H1 (cell line): ENCODE results near the gene CAMK2A. TPM values are rescaled to one million over a fixed set of nuclear protein-coding genes. Genes with fewer than 3 reads are reported as not detected.

ENCODE experiments used
- CTCF ChIA-PET: fragments of 300-600 bp; sonication (Branson Sonifier 250); formaldehyde crosslinking; loops from one replicate; lab custom pipeline; 2021; ENCODE audit not compliant: partially characterized antibody; lab: Charles Lee
- POLR2A ChIA-PET: fragments of 300-600 bp; sonication (Branson Sonifier 250); formaldehyde crosslinking; loops from one replicate; lab custom pipeline; 2021; ENCODE audit warnings: inconsistent platforms; ENCODE audit not compliant: partially characterized antibody; lab: Charles Lee
- DNase-seq, 2 experiments: peaks; one replicate each; pipeline versions ENCODE4 v3.0.0 to v3.0.0-alpha.2; 2010 to 2022; ENCODE audit warnings: low spot score in 2 of 2, low read depth in 1 of 2, mixed read lengths in 1 of 2
- FAIRE-seq: peaks from 2 replicates; lab custom pipeline; 2011; peaks lifted over from hg19 to GRCh38; lab: Jason Lieb, UNC
- H2AFZ ChIP-seq: 2 replicates; pipeline ENCODE4 v1.8.1; 2012; ENCODE audit warnings: low read length, inconsistent platforms
- H2AK5ac ChIP-seq: 2 replicates; pipeline ENCODE4 v1.6.1; 2013; ENCODE audit warnings: low read depth, low read length
- H2BK120ac ChIP-seq: replicated peaks from 2 replicates; pipeline ENCODE3; 2013; ENCODE audit warnings: low read depth, low read length, inconsistent platforms
- H2BK12ac ChIP-seq: 2 replicates; pipeline ENCODE4 v1.6.1; 2013; ENCODE audit warnings: low read depth, low read length
- H2BK15ac ChIP-seq: 2 replicates; pipeline ENCODE4 v1.6.1; 2013; ENCODE audit warnings: low read length
- H2BK20ac ChIP-seq: 2 replicates; pipeline ENCODE4 v1.6.1; 2013; ENCODE audit warnings: low read length
- H2BK5ac ChIP-seq: 2 replicates; pipeline ENCODE4 v1.6.1; 2013; ENCODE audit warnings: low read depth, low read length
- H3K14ac ChIP-seq: 2 replicates; pipeline ENCODE4 v1.6.1; 2013; ENCODE audit warnings: inconsistent platforms; ENCODE audit not compliant: insufficient read length
- H3K18ac ChIP-seq: 2 replicates; pipeline ENCODE4 v1.6.1; 2013; ENCODE audit warnings: low read length; ENCODE audit errors: extremely low read depth
- H3K23ac ChIP-seq: 2 replicates; pipeline ENCODE4 v1.6.1; 2013; ENCODE audit warnings: inconsistent platforms; ENCODE audit not compliant: insufficient read length
- H3K23me2 ChIP-seq: 2 replicates; pipeline ENCODE4 v1.6.1; 2013; ENCODE audit warnings: low read depth, low read length
- H3K27ac ChIP-seq: 2 replicates; pipeline ENCODE4 v1.6.1; 2011; ENCODE audit warnings: low read depth, low read length, inconsistent platforms
- H3K27me3 ChIP-seq, 4 experiments: replicated peaks in 1 of 4; 1 replicate in 1 of 4; 2 replicates in 3 of 4; pipeline versions ENCODE4 v1.6.1 to v1.8.1; 2011 to 2013; ENCODE audit warnings: low read length in 3 of 4, mild to moderate bottlenecking in 3 of 4, inconsistent platforms in 2 of 4, mixed read lengths in 2 of 4, moderate library complexity in 1 of 4; ENCODE audit not compliant: control insufficient read depth in 3 of 4, insufficient read depth in 3 of 4; ENCODE audit errors: extremely low read depth in 1 of 4
- H3K36me3 ChIP-seq, 4 experiments: 2 replicates each; pipeline versions ENCODE4 v1.6.1 to v1.8.1; 2011 to 2013; ENCODE audit warnings: mild to moderate bottlenecking in 4 of 4, low read length in 3 of 4, moderate library complexity in 2 of 4, control low read depth in 1 of 4, inconsistent platforms in 1 of 4; ENCODE audit not compliant: insufficient read depth in 4 of 4, control insufficient read depth in 2 of 4
- H3K4ac ChIP-seq: replicated peaks from 2 replicates; pipeline ENCODE3; 2013; ENCODE audit warnings: low read length, low read depth, mixed read lengths, inconsistent platforms; ENCODE audit not compliant: insufficient read length
- H3K4me1 ChIP-seq, 4 experiments: replicated peaks in 1 of 4; 1 replicate in 1 of 4; 2 replicates in 3 of 4; pipeline versions ENCODE4 v1.6.1 to v1.8.1; 2011 to 2013; ENCODE audit warnings: low read length in 3 of 4, inconsistent platforms in 2 of 4, mixed read lengths in 1 of 4; ENCODE audit not compliant: insufficient read depth in 4 of 4, control insufficient read depth in 3 of 4
- H3K4me2 ChIP-seq, 2 experiments: 2 replicates each; pipeline versions ENCODE4 v1.6.1 to v1.8.1; 2011 to 2013; ENCODE audit warnings: low read depth in 2 of 2, low read length in 2 of 2, control low read depth in 1 of 2, inconsistent platforms in 1 of 2, mild to moderate bottlenecking in 1 of 2; ENCODE audit not compliant: insufficient read depth in 1 of 2
- H3K4me3 ChIP-seq, 4 experiments: fragments of 200-600, 300-600 bp in 1 of 4; sonication (generic), shearing (Covaris generic), sonication (Bioruptor Twin) in 1 of 4; 2 replicates each; pipeline versions ENCODE4 v1.5.1 to v1.8.1; 2011 to 2016; ENCODE audit warnings: low read length in 4 of 4, low read depth in 3 of 4, control low read depth in 2 of 4, inconsistent platforms in 2 of 4, mild to moderate bottlenecking in 2 of 4, mixed read lengths in 1 of 4, moderate library complexity in 1 of 4; ENCODE audit not compliant: insufficient read depth in 2 of 4; ENCODE audit errors: extremely low read depth in 1 of 4
- H3K56ac ChIP-seq: replicated peaks from 2 replicates; pipeline ENCODE3; 2013; ENCODE audit warnings: low read depth, mild to moderate bottlenecking, mixed read lengths, low read length, inconsistent platforms; ENCODE audit not compliant: insufficient read length
- H3K79me1 ChIP-seq: 2 replicates; pipeline ENCODE4 v1.6.1; 2013; ENCODE audit warnings: low read depth, low read length, control low read depth
- H3K79me2 ChIP-seq, 2 experiments: 2 replicates each; pipeline versions ENCODE4 v1.6.1 to v1.8.1; 2012 to 2013; ENCODE audit warnings: low read length in 2 of 2, mild to moderate bottlenecking in 2 of 2, inconsistent platforms in 1 of 2; ENCODE audit not compliant: insufficient read depth in 2 of 2, control insufficient read depth in 1 of 2
- H3K9ac ChIP-seq, 4 experiments: replicated peaks in 1 of 4; 1 replicate in 1 of 4; 2 replicates in 3 of 4; pipeline versions ENCODE4 v1.6.1 to v1.8.1; 2011 to 2013; ENCODE audit warnings: low read depth in 3 of 4, low read length in 3 of 4, control low read depth in 2 of 4, mild to moderate bottlenecking in 2 of 4, moderate library complexity in 2 of 4, inconsistent platforms in 1 of 4; ENCODE audit errors: extremely low read depth in 1 of 4
- H3K9me3 ChIP-seq, 2 experiments: 2 replicates each; pipeline versions ENCODE4 v1.6.1 to v1.8.1; 2012 to 2013; ENCODE audit warnings: mild to moderate bottlenecking in 2 of 2, moderate library complexity in 2 of 2, control low read depth in 1 of 2, inconsistent platforms in 1 of 2, low read depth in 1 of 2, low read length in 1 of 2, mixed read lengths in 1 of 2; ENCODE audit not compliant: insufficient read depth in 2 of 2
- H4K20me1 ChIP-seq, 2 experiments: replicated peaks in 1 of 2; 2 replicates each; pipeline versions ENCODE3 to v1.8.1; 2011 to 2013; ENCODE audit warnings: inconsistent platforms in 2 of 2, low read length in 2 of 2, mild to moderate bottlenecking in 1 of 2; ENCODE audit not compliant: insufficient read depth in 2 of 2, control insufficient read depth in 1 of 2
- H4K5ac ChIP-seq: 2 replicates; pipeline ENCODE4 v1.6.1; 2013; ENCODE audit warnings: low read length, low read depth, mixed read lengths, inconsistent platforms; ENCODE audit not compliant: insufficient read length
- H4K8ac ChIP-seq: 2 replicates; pipeline ENCODE4 v1.8.0; 2013; ENCODE audit warnings: mild to moderate bottlenecking, moderate library complexity, low read length, inconsistent platforms; ENCODE audit not compliant: insufficient read depth; ENCODE audit errors: extremely low read depth
- H4K91ac ChIP-seq: replicated peaks from 2 replicates; pipeline ENCODE3; 2013; ENCODE audit warnings: low read length, mixed read lengths, inconsistent platforms; ENCODE audit not compliant: insufficient read length
- HDAC6 ChIP-seq: IDR thresholded peaks from one replicate; pipeline ENCODE4 v1.7.1; 2012; ENCODE audit warnings: low read depth, mild to moderate bottlenecking, inconsistent platforms, low read length, moderate library complexity
- SAP30 ChIP-seq: fragments of 300-600 bp; sonication (generic); IDR thresholded peaks from 2 replicates; pipeline ENCODE4 v1.7.1; 2012; ENCODE audit warnings: low read length, moderate library complexity, mild to moderate bottlenecking, inconsistent platforms; ENCODE audit not compliant: insufficient read depth, insufficient replicate concordance
- SIX5 ChIP-seq: IDR thresholded peaks from 2 replicates; pipeline ENCODE4 v1.6.1; 2011; ENCODE audit warnings: mild to moderate bottlenecking, low read depth, low read length
- WGBS, 2 experiments: shearing (Covaris generic) in 1 of 2; methylation state at CpG; one replicate each; pipeline versions ENCODE4 v1.1.6 to v1.1.7; 2013 to 2015; ENCODE audit warnings: low lambda C conversion rate in 2 of 2, mixed read lengths in 2 of 2, inconsistent platforms in 1 of 2, low coverage in 1 of 2, missing lambda C conversion rate in 1 of 2; ENCODE audit not compliant: insufficient replicate concordance in 2 of 2, insufficient coverage in 1 of 2, insufficient read length in 1 of 2; ENCODE audit errors: extremely low coverage in 1 of 2, missing lambda C conversion rate in 1 of 2; 5-methylcytosine and 5-hydroxymethylcytosine counted together
- polyA plus RNA-seq, 7 experiments: library from polyadenylated mRNA; depleted of rRNA in 3 of 7; stranded (reverse) in 5 of 7; unstranded in 2 of 7; fragments of >200 nt in 5 of 7; fragments of 200-250 nt in 2 of 7; gene quantifications; 1 replicate in 5 of 7; 2 replicates in 1 of 7; 4 replicates in 1 of 7; pipeline versions ENCODE4 v1.2.1 to v1.2.3, GENCODE V29; 2011 to 2013; ENCODE audit warnings: missing spikeins in 2 of 7, mixed read lengths in 2 of 7
- total RNA-seq: library from RNA; stranded (reverse); fragmentation: NEBNext Ultra II Directional; extraction: Animal tissue kit (Norgen Biotek cat#: 25700); gene quantifications from 2 replicates; pipeline ENCODE4 v1.2.1, GENCODE V29; 2021

The CAMK2A gene
- total and polyA plus RNA-seq, 2 of the 8 experiments (the other 6 are each of a cell fraction or from before 2014, with no cell fraction given): 0.20 to 0.28 TPM

- DNase-seq (no peak), FAIRE-seq (no peak)
- H2BK120ac ChIP-seq: no peak overlapping the region
- H3K14ac ChIP-seq: no peak overlapping the region
- TF ChIP-seq SIX5 (no peak), SAP30 (no peak), HDAC6 (no peak)
- TF ChIP-seq, all 59 proteins: peak for 0
- Histone ChIP-seq H3K9ac (no peak overlapping the region), H2BK12ac (no peak overlapping the region), H2AK5ac (no peak overlapping the region), H2BK5ac (no peak overlapping the region), H4K91ac (no peak overlapping the region), H3K36me3 (no peaks in the 10 kb centered on the region), H2BK15ac (no peak overlapping the region), H3K27ac (no peak overlapping the region), H3K4me3 (no peak overlapping the region), H3K79me2 (no peaks in the 10 kb centered on the region), H3K4me2 (no peak overlapping the region), H3K23me2 (no peaks in the 10 kb centered on the region), H2BK20ac (no peak overlapping the region), H3K18ac (no peak overlapping the region), H3K4me1 (peaks cover 0 to 14% (median 10%) of the 10 kb centered on the region in 4 experiments; a peak in 6 of 7 replicates), H3K79me1 (no peaks in the 10 kb centered on the region), H4K5ac (no peak overlapping the region), H3K56ac (no peak overlapping the region), H3K23ac (no peak overlapping the region), H2AFZ (no peak overlapping the region), H3K27me3 (peaks cover 0 to 6% (median 4%) of the 10 kb centered on the region in 4 experiments; a peak in 3 of 7 replicates), H4K8ac (no peak overlapping the region), H3K9me3 (no peaks in the 10 kb centered on the region), H4K20me1 (no peaks in the 10 kb centered on the region), H3K4ac (no peak overlapping the region)
- POLR2A ChIA-PET: interaction anchor here (0.7 to 1.4 kb wide), 2 partner anchors 54 to 79 kb away, joined by 3 to 5 read pairs; no protein-coding TSS in a partner anchor
- 86% methylated on average over 10 of the region's 10 CpGs; no CpG with 5 or more reads in 1 of the 2 experiments for WGBS, 2 experiments
- CTCF ChIA-PET: interaction anchor here (0.6 to 22.9 kb wide), 19 partner anchors 14 to 177 kb away, joined by 3 to 406 read pairs (median 5); partner anchors contain the start of genes CDX1, PDGFRB and SLC6A7
Measured at GRCh38 chr5:150215979-150216944, 73.3 kb downstream of the CAMK2A start.
